Neuronal stem cell (in vitro differentiated cells): Measurements from ENCODE around the gene PRDM11.

Experiments
- DNase-seq: peaks from one replicate; pipeline ENCODE4 v3.0.0-alpha.2; 2013; ENCODE audit warnings: low spot score
- H2AFZ ChIP-seq: one replicate; pipeline ENCODE4 v1.6.1; 2013; ENCODE audit warnings: mild to moderate bottlenecking, low read length, inconsistent platforms
- H2AK5ac ChIP-seq: 2 replicates; pipeline ENCODE4 v1.6.1; 2013; ENCODE audit warnings: low read depth, mild to moderate bottlenecking, inconsistent platforms, low read length, moderate library complexity, mixed read lengths
- H2BK120ac ChIP-seq: 2 replicates; pipeline ENCODE4 v1.6.1; 2013; ENCODE audit warnings: low read depth, mild to moderate bottlenecking, inconsistent platforms, low read length, moderate library complexity, mixed read lengths
- H2BK12ac ChIP-seq: one replicate; pipeline ENCODE4 v1.6.1; 2013; ENCODE audit warnings: low read length, inconsistent platforms
- H2BK15ac ChIP-seq: 2 replicates; pipeline ENCODE4 v1.6.1; 2013; ENCODE audit warnings: mild to moderate bottlenecking, low read length, inconsistent platforms, mixed read lengths
- H2BK5ac ChIP-seq: one replicate; pipeline ENCODE4 v1.6.1; 2013; ENCODE audit warnings: inconsistent platforms, mild to moderate bottlenecking, low read length, moderate library complexity
- H3K14ac ChIP-seq: one replicate; pipeline ENCODE4 v1.6.1; 2013; ENCODE audit warnings: low read length, inconsistent platforms
- H3K18ac ChIP-seq: 2 replicates; pipeline ENCODE4 v1.6.1; 2013; ENCODE audit warnings: low read length, inconsistent platforms
- H3K23ac ChIP-seq: 2 replicates; pipeline ENCODE4 v1.6.1; 2013; ENCODE audit warnings: low read depth, mild to moderate bottlenecking, mixed read lengths, low read length, inconsistent platforms; ENCODE audit not compliant: poor library complexity
- H3K27ac ChIP-seq: replicated peaks from 3 replicates; pipeline ENCODE4 v1.5.1; 2013; ENCODE audit warnings: low read length, inconsistent platforms
- H3K27me3 ChIP-seq, 3 experiments: 2 replicates each; pipeline ENCODE4 v1.6.1; 2013; ENCODE audit warnings: low read length in 3 of 3, mild to moderate bottlenecking in 2 of 3, inconsistent platforms in 1 of 3, low read depth in 1 of 3, mixed read lengths in 1 of 3, moderate library complexity in 1 of 3; ENCODE audit not compliant: control insufficient read depth in 3 of 3, insufficient read depth in 3 of 3
- H3K36me3 ChIP-seq, 2 donors: replicated peaks in 1 of 2; 2 replicates each; pipeline ENCODE4 v1.6.1; 2013; ENCODE audit warnings: low read length in 2 of 2; ENCODE audit not compliant: control insufficient read depth in 2 of 2, insufficient read depth in 2 of 2
- H3K4ac ChIP-seq: 2 replicates; pipeline ENCODE4 v1.6.1; 2013; ENCODE audit warnings: inconsistent platforms, mild to moderate bottlenecking, low read length, moderate library complexity
- H3K4me1 ChIP-seq, 2 donors: 1 replicate in 1 of 2; 2 replicates in 1 of 2; pipeline ENCODE4 v1.6.1; 2013; ENCODE audit warnings: low read length in 2 of 2, low read depth in 1 of 2; ENCODE audit not compliant: control insufficient read depth in 2 of 2, insufficient read depth in 1 of 2
- H3K4me2 ChIP-seq: one replicate; pipeline ENCODE4 v1.6.1; 2013; ENCODE audit warnings: mild to moderate bottlenecking, low read length, inconsistent platforms; ENCODE audit not compliant: insufficient read depth, poor library complexity, severe bottlenecking
- H3K4me3 ChIP-seq, 2 donors: 2 replicates each; pipeline ENCODE4 v1.5.1; 2013; ENCODE audit warnings: low read length in 2 of 2, mild to moderate bottlenecking in 2 of 2, inconsistent platforms in 1 of 2, moderate library complexity in 1 of 2
- H3K79me1 ChIP-seq: one replicate; pipeline ENCODE4 v1.6.1; 2013; ENCODE audit warnings: low read depth, mild to moderate bottlenecking, inconsistent platforms, low read length, moderate library complexity
- H3K9ac ChIP-seq: one replicate; pipeline ENCODE4 v1.6.1; 2013; ENCODE audit warnings: mild to moderate bottlenecking, low read depth, low read length, inconsistent platforms; ENCODE audit not compliant: poor library complexity
- H3K9me3 ChIP-seq, 2 donors: replicated peaks in 1 of 2; 2 replicates each; pipeline versions ENCODE3 to v1.6.1; 2013; ENCODE audit warnings: low read length in 2 of 2, mild to moderate bottlenecking in 2 of 2, inconsistent platforms in 1 of 2, low read depth in 1 of 2, mixed read lengths in 1 of 2, moderate library complexity in 1 of 2; ENCODE audit not compliant: control insufficient read depth in 2 of 2, insufficient read depth in 1 of 2
- H4K8ac ChIP-seq: one replicate; pipeline ENCODE4 v1.6.1; 2013; ENCODE audit warnings: low read depth, mild to moderate bottlenecking, inconsistent platforms, low read length, moderate library complexity
- H4K91ac ChIP-seq: one replicate; pipeline ENCODE4 v1.6.1; 2013; ENCODE audit warnings: low read length, low read depth, mild to moderate bottlenecking, inconsistent platforms; ENCODE audit not compliant: poor library complexity
- WGBS, 2 donors: extraction: QIAGEN DNeasy Blood & Tissue Kit; methylation state at CpG; one replicate each; pipeline ENCODE4 v1.1.7; 2013; ENCODE audit warnings: missing lambda C conversion rate in 2 of 2, mixed read lengths in 1 of 2; ENCODE audit not compliant: insufficient read length in 2 of 2, insufficient replicate concordance in 1 of 2; ENCODE audit errors: extremely low coverage in 2 of 2; 5-methylcytosine and 5-hydroxymethylcytosine counted together

Gene PRDM11

GRCh38 chr11:45210846-45211245, 64.4 kb downstream of the PRDM11 start:
- WGBS, 2 donors, result no CpG with 5 or more reads among the region's 9 CpGs
- peaks cover 0 to 3% of the 10 kb centered on the region in 2 donors for H3K36me3 ChIP-seq
- no peak overlapping the region for H2BK5ac ChIP-seq

GRCh38 chr11:45211732-45212131, 65.3 kb downstream of the PRDM11 start:
- Histone ChIP-seq H3K18ac (no peak overlapping the region), H3K9me3 (no peaks in the 10 kb centered on the region), H3K79me1 (no peaks in the 10 kb centered on the region), H3K9ac (no peak overlapping the region), H2BK12ac (no peak overlapping the region), H3K36me3 (peaks cover 0 to 3% of the 10 kb centered on the region in 2 donors), H4K8ac (no peak overlapping the region), H3K4me1 (peaks cover 14 to 15% of the 10 kb centered on the region in 2 donors), H2BK120ac (no peak overlapping the region), H2AK5ac (no peak overlapping the region), H3K27ac (no peak overlapping the region), H3K4ac (no peak overlapping the region), H3K4me2 (no peak overlapping the region), H3K4me3 (no peak overlapping the region), H2BK15ac (no peak overlapping the region), H3K23ac (no peak overlapping the region), H2AFZ (no peak overlapping the region), H2BK5ac (no peak overlapping the region), H3K14ac (no peak overlapping the region), H3K27me3 (no peaks in the 10 kb centered on the region), H4K91ac (no peak overlapping the region)
- no CpG with 5 or more reads among the region's 9 CpGs for WGBS, 2 donors
- no peak for DNase-seq

More at GRCh38 chr11:45210846-45211245, 64.4 kb downstream of the PRDM11 start:
- H4K91ac ChIP-seq, result no peak overlapping the region
- no peak overlapping the region for H4K8ac ChIP-seq
- peak overlapping the region; percentile 2 for H2BK15ac ChIP-seq
- no peaks in the 10 kb centered on the region for H3K9me3 ChIP-seq
- no peak overlapping the region for H2BK120ac ChIP-seq
- no peaks in the 10 kb centered on the region for H3K27me3 ChIP-seq
- no peak for DNase-seq
- H3K4ac ChIP-seq, result no peak overlapping the region
- H3K79me1 ChIP-seq, result no peaks in the 10 kb centered on the region
- peak overlapping the region; percentile 25 for H3K18ac ChIP-seq
- H2AFZ ChIP-seq, result peak overlapping the region; percentile 99
- peak overlapping the region in 1 of 2 donors; percentile 14 for H3K4me3 ChIP-seq
- no peak overlapping the region for H3K9ac ChIP-seq
- H3K14ac ChIP-seq, result no peak overlapping the region
- no peak overlapping the region for H2BK12ac ChIP-seq
- peaks cover 14 to 15% of the 10 kb centered on the region in 2 donors for H3K4me1 ChIP-seq
- peak overlapping the region; percentile 64 for H2AK5ac ChIP-seq
- no peak overlapping the region for H3K4me2 ChIP-seq
- H3K23ac ChIP-seq, result peak overlapping the region; percentile 31
- no peak overlapping the region for H3K27ac ChIP-seq

- Histone ChIP-seq H3K9me3 (no peaks in the 10 kb centered on the region), H2AFZ (no peak overlapping the region), H3K4me1 (peaks cover 14 to 15% of the 10 kb centered on the region in 2 donors), H3K79me1 (no peaks in the 10 kb centered on the region), H2BK5ac (no peak overlapping the region), H2AK5ac (peak overlapping the region; percentile 16), H2BK15ac (no peak overlapping the region), H3K9ac (peak overlapping the region; percentile 52), H3K27me3 (no peaks in the 10 kb centered on the region), H3K27ac (no peak overlapping the region), H3K4me2 (no peak overlapping the region), H4K8ac (peak overlapping the region; percentile 52), H3K23ac (peak overlapping the region; percentile 16), H2BK120ac (no peak overlapping the region), H3K36me3 (peaks cover 0 to 3% of the 10 kb centered on the region in 2 donors), H3K4ac (no peak overlapping the region), H3K18ac (peak overlapping the region; percentile 50), H3K4me3 (no peak overlapping the region), H2BK12ac (no peak overlapping the region), H4K91ac (no peak overlapping the region), H3K14ac (no peak overlapping the region)
- WGBS, 2 donors, result no CpG with 5 or more reads among the region's 31 CpGs
- DNase-seq, result no peak
Observed at GRCh38 chr11:45212566-45213315, 66.3 kb downstream of the PRDM11 start.

- H2BK15ac ChIP-seq, result no peak overlapping the region
- no peaks in the 10 kb centered on the region for H3K79me1 ChIP-seq
- H2BK12ac ChIP-seq, result no peak overlapping the region
- no peak for DNase-seq
- H3K27ac ChIP-seq, result no peak overlapping the region
- no peak overlapping the region for H4K91ac ChIP-seq
- peak overlapping the region; percentile 16 for H3K23ac ChIP-seq
- no peaks in the 10 kb centered on the region for H3K9me3 ChIP-seq
- H4K8ac ChIP-seq, result peak overlapping the region; percentile 52
- no peaks in the 10 kb centered on the region for H3K27me3 ChIP-seq
- H3K14ac ChIP-seq, result no peak overlapping the region
- H2BK5ac ChIP-seq, result no peak overlapping the region
- WGBS, 2 donors, result no CpG with 5 or more reads among the region's 12 CpGs
- H3K4me1 ChIP-seq, result peaks cover 14 to 15% of the 10 kb centered on the region in 2 donors
- no peak overlapping the region for H3K4me2 ChIP-seq
- no peak overlapping the region for H2AFZ ChIP-seq
- H3K18ac ChIP-seq, result peak overlapping the region; percentile 2
- no peak overlapping the region for H3K4ac ChIP-seq
- H3K36me3 ChIP-seq, result peaks cover 0 to 3% of the 10 kb centered on the region in 2 donors
- H2BK120ac ChIP-seq, result no peak overlapping the region
- H2AK5ac ChIP-seq, result no peak overlapping the region
- no peak overlapping the region for H3K9ac ChIP-seq
- no peak overlapping the region for H3K4me3 ChIP-seq
Observed at GRCh38 chr11:45213316-45213665, 66.9 kb downstream of the PRDM11 start.
